Hematopoietic multipotent progenitor cell treated with erythropoietin and hydrocortisone succinate and interleukin-3 and kit ligand, for 4 days (in vitro differentiated cells): ENCODE results near the gene PPY.
"Not testable (repeated sequence)": the region's sequence is repeated elsewhere in the genome, so short reads cannot be mapped to it uniquely, and the experiment has no call there.

Experiments
- DNase-seq: peaks from one replicate; pipeline ENCODE4 v3.0.0-alpha.2; 2015

Gene PPY

GRCh38 chr17:43928609-43929008 lies 13.7 kb downstream of the PPY start:
- no peak for DNase-seq

GRCh38 chr17:43927929-43928328 lies 14.3 kb downstream of the PPY start:
- DNase-seq = not testable (repeated sequence)

GRCh38 chr17:43927060-43927864 lies 15.0 kb downstream of the PPY start:
- DNase-seq = no peak

GRCh38 chr17:43924558-43924957 lies 17.7 kb downstream of the PPY start:
- no peak for DNase-seq

GRCh38 chr17:43920500-43921095 lies 21.7 kb downstream of the PPY start:
- no peak for DNase-seq

- no peak for DNase-seq
Measured at GRCh38 chr17:43918026-43918389, 24.3 kb downstream of the PPY start.

- DNase-seq = peak; percentile 65
Measured at GRCh38 chr17:43917348-43918025, 24.8 kb downstream of the PPY start.

GRCh38 chr17:43917016-43917347 lies 25.3 kb downstream of the PPY start:
- no peak for DNase-seq

GRCh38 chr17:43916385-43916784 lies 25.9 kb downstream of the PPY start:
- DNase-seq = no peak

GRCh38 chr17:43915559-43915958 lies 26.7 kb downstream of the PPY start:
- DNase-seq = no peak

GRCh38 chr17:43914451-43914850 lies 27.8 kb downstream of the PPY start:
- no peak for DNase-seq

GRCh38 chr17:43913584-43913983 lies 28.7 kb downstream of the PPY start:
- no peak for DNase-seq

- DNase-seq = no peak
Measured at GRCh38 chr17:43912635-43913304, 29.5 kb downstream of the PPY start.

- DNase-seq = peak; percentile 40
Measured at GRCh38 chr17:43911904-43912303, 30.4 kb downstream of the PPY start.

GRCh38 chr17:43909537-43910231 lies 32.6 kb downstream of the PPY start:
- DNase-seq = no peak

GRCh38 chr17:43907998-43908721 lies 34.1 kb downstream of the PPY start:
- DNase-seq = peak; percentile 81

- DNase-seq = peak; percentile 80
Measured at GRCh38 chr17:43907425-43907981, 34.8 kb downstream of the PPY start, which contains the start of gene MPP2. Gene MPP2 (minus strand): TSS chr17:43907536. CDS start chr17:43904460, 3,076 bp downstream.

- DNase-seq = no peak
Measured at GRCh38 chr17:43906951-43907424, 35.3 kb downstream of the PPY start.

- DNase-seq = peak; percentile 40
Measured at GRCh38 chr17:43905985-43906852, 36.1 kb downstream of the PPY start.

GRCh38 chr17:43905400-43905984 lies 36.8 kb downstream of the PPY start:
- DNase-seq = no peak
